ENCODE data around the gene CLNK.

DNA sequence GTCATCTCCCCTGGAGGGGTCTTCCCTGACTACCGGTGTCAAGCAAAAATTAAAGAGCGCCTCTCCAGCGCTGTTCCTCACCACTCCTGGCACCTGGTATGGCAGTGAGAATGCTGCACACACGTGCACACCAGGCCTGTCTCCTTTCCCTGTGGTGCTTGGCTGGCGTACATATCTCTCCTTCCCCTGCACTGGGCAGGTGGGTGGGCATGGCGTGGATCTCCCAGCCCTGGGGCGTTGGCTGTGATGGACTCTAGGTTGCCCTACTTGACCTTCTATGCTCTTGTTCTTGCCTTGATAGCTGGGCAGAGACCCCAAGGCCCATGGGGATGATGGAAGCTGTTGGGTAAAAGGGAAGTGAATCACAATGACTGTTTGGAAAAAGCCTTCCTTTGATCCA, 109.2 kb downstream of the CLNK start:
- TF ChIP-seq, protein P1, sequence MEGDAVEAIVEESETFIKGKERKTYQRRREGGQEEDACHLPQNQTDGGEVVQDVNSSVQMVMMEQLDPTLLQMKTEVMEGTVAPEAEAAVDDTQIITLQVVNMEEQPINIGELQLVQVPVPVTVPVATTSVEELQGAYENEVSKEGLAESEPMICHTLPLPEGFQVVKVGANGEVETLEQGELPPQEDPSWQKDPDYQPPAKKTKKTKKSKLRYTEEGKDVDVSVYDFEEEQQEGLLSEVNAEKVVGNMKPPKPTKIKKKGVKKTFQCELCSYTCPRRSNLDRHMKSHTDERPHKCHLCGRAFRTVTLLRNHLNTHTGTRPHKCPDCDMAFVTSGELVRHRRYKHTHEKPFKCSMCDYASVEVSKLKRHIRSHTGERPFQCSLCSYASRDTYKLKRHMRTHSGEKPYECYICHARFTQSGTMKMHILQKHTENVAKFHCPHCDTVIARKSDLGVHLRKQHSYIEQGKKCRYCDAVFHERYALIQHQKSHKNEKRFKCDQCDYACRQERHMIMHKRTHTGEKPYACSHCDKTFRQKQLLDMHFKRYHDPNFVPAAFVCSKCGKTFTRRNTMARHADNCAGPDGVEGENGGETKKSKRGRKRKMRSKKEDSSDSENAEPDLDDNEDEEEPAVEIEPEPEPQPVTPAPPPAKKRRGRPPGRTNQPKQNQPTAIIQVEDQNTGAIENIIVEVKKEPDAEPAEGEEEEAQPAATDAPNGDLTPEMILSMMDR (IDR thresholded peaks at IDR 0.05) = no peak
- no peak for TF ChIP-seq JUNB (IDR thresholded peaks at IDR 0.05)
- no peak for TF ChIP-seq ELK1 (IDR thresholded peaks at IDR 0.05; ENCODE audit: low read depth, low read length)
- no peak for TF ChIP-seq ZFP36 (IDR thresholded peaks at IDR 0.05; ENCODE audit: borderline replicate concordance, partially characterized antibody)
- TF ChIP-seq FOSB (CRISPR knock-in tag; IDR thresholded peaks at IDR 0.05) = no peak
- TF ChIP-seq POLR2A (IDR thresholded peaks at IDR 0.05; ENCODE audit: low read length) = no peak
- no peak for TF ChIP-seq TP53 (CRISPR knock-in tag; IDR thresholded peaks at IDR 0.05)
- no peak for TF ChIP-seq HOXA7 (CRISPR knock-in tag; IDR thresholded peaks at IDR 0.05)
- no peak for TF ChIP-seq JUN (IDR thresholded peaks at IDR 0.05)
- no peak for TF ChIP-seq KDM5A (IDR thresholded peaks at IDR 0.05)
- TF ChIP-seq, protein P2, sequence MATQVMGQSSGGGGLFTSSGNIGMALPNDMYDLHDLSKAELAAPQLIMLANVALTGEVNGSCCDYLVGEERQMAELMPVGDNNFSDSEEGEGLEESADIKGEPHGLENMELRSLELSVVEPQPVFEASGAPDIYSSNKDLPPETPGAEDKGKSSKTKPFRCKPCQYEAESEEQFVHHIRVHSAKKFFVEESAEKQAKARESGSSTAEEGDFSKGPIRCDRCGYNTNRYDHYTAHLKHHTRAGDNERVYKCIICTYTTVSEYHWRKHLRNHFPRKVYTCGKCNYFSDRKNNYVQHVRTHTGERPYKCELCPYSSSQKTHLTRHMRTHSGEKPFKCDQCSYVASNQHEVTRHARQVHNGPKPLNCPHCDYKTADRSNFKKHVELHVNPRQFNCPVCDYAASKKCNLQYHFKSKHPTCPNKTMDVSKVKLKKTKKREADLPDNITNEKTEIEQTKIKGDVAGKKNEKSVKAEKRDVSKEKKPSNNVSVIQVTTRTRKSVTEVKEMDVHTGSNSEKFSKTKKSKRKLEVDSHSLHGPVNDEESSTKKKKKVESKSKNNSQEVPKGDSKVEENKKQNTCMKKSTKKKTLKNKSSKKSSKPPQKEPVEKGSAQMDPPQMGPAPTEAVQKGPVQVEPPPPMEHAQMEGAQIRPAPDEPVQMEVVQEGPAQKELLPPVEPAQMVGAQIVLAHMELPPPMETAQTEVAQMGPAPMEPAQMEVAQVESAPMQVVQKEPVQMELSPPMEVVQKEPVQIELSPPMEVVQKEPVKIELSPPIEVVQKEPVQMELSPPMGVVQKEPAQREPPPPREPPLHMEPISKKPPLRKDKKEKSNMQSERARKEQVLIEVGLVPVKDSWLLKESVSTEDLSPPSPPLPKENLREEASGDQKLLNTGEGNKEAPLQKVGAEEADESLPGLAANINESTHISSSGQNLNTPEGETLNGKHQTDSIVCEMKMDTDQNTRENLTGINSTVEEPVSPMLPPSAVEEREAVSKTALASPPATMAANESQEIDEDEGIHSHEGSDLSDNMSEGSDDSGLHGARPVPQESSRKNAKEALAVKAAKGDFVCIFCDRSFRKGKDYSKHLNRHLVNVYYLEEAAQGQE (IDR thresholded peaks at IDR 0.05) = no peak
